Stimulated activated CD8-positive, alpha-beta memory T cell treated with anti-CD3 and anti-CD28 coated beads, Interleukin-4, amount 100 ng/mL, for 48 hours (primary cell): ENCODE results near the gene SIPA1.
A peak's percentile ranks its signal among the peaks of the same experiment; 100 is the strongest.

Experiments
- DNase-seq: peaks from one replicate; pipeline ENCODE4 v3.0.0-alpha.2; 2020

The SIPA1 gene, protein sequence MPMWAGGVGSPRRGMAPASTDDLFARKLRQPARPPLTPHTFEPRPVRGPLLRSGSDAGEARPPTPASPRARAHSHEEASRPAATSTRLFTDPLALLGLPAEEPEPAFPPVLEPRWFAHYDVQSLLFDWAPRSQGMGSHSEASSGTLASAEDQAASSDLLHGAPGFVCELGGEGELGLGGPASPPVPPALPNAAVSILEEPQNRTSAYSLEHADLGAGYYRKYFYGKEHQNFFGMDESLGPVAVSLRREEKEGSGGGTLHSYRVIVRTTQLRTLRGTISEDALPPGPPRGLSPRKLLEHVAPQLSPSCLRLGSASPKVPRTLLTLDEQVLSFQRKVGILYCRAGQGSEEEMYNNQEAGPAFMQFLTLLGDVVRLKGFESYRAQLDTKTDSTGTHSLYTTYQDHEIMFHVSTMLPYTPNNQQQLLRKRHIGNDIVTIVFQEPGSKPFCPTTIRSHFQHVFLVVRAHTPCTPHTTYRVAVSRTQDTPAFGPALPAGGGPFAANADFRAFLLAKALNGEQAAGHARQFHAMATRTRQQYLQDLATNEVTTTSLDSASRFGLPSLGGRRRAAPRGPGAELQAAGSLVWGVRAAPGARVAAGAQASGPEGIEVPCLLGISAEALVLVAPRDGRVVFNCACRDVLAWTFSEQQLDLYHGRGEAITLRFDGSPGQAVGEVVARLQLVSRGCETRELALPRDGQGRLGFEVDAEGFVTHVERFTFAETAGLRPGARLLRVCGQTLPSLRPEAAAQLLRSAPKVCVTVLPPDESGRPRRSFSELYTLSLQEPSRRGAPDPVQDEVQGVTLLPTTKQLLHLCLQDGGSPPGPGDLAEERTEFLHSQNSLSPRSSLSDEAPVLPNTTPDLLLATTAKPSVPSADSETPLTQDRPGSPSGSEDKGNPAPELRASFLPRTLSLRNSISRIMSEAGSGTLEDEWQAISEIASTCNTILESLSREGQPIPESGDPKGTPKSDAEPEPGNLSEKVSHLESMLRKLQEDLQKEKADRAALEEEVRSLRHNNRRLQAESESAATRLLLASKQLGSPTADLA

DNA sequence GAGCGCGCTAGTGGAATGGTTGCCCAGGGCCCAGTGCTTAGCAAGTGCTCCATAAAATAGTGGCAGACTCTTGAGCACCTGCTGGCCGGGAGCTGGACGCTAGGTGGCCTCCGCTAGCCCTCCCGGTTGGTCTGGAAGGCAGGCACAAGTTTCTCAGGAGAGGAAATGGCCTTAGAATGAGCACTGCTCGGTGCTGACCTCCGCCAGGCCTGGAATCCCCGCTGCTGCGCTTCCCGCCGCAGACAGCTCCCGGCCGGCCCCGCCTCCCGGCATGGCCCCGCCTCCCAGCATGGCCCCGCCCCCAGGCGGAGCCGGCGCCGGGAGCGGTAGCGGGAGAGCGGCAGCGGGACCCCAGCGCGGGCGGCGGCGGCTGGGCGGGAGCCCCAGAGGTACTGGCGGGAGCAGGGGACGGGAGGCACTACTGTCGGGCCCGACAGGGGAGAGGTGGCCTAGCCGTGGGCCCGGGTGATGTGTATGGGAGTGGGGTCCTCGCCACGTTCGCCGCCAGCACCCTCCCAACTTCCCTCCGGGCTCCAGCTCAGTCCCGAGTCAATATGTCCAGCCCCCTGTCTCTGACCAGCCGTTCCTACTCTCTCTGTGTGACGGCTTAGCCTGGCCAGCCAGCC, at the start of gene SIPA1:
TSS of gene SIPA1 (plus strand) at position 308 of the 626 bp plus-strand sequence. CDS start 2,821 bp downstream, outside the sequence.
- peak; percentile 85 for DNase-seq

DNA sequence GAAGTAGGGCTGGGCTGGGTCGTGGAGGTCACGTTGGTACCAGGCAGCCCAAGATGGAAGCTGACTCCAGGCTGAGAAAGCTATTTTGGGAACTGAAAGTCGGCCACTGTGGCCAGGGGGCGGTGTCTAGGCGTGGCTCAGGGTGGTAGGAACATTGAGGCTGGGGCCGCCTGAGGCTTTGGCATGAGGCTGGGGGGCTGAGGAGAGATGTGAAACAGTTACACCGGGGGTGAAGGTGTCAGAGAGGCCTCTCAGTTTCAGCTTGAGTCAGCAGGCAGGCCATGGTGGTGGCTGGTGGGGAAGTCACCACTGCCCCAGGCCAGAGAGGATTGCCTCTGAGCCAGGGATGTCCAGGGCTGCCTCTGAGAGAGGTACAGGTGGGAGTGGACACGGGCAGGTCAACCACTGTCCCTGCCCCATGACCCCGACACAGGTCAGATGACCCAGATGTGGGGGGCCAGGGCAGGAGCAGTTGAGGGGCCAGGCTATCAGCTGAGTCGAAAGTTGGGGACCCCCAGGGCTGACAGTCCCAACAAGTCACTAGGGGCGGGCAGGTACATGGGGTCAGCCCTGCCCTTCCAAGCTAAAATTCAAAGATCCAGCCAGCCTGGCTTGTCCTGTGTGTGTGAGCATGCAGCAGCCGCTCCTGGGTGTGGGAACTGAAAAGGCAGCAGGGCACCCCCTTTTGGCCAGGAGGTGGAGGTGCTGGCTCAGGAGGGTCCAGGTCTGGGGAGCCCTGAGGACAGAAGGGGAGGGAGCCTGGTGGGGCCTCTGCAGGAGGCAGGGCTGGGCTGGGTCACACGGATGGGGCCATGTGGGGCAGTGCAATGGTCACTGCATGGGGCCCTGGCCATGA, 49.5 kb upstream of the SIPA1 start:
- peak; percentile 87 for DNase-seq

DNA sequence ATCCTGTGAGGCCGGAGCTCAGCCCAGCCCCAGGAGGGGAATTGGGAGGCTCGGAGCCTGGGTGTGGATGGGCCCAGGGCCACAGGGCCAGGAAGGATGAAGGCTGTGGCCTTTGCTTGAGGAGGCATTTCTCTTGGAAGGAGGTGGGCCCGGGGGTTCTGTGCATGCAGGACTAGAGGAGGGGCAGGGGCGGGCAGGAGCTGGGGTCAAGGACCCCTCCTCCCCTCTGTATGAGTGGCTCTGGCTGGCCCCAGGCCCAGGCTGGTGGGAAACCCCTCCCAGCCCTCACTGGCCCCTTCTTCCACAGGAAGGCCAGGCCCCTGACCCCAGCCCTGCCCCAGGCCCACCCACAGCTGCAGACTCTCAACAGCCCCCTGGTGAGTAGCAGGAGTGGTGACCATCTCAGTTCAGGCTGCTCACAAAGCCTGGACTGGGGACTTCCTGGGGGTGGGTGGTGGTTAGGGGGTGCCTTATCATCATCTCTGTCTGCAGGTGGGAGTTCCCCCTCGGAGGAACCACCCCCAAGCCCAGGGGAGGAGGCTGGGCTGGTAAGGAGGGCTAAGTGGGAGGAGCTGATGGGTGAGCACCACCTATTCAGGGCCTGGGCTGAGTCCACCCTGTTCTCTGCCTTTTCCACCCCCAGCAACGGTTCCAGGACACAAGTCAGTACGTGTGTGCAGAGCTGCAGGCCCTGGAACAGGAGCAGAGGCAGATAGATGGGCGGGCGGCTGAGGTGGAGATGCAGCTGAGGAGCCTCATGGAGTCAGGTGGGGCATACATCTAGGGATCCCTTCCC, 48.3 kb upstream of the SIPA1 start:
- DNase-seq, result peak; percentile 71

DNA sequence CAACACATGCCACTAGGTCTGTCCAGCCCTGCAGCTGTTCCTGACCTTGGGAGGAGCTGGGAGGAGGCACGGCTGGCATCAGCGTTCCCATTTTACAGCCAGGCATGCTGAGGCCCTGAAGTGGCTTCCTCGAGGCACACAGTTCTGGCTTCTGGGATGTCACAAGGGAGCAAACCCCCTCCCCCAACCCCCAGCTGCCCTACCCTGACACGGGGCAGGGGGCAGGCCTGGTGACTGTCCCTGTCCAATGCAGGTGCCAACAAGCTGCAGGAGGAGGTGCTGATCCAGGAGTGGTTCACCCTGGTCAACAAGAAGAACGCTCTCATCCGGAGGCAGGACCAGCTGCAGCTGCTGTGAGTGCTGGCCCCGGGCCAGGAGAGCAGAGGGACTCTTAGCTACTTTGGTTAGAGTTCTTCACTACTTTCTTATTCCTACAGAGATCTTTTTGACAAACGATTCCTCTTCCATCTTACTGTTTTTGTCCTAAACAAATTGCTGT, 47.6 kb upstream of the SIPA1 start:
- no peak for DNase-seq

DNA sequence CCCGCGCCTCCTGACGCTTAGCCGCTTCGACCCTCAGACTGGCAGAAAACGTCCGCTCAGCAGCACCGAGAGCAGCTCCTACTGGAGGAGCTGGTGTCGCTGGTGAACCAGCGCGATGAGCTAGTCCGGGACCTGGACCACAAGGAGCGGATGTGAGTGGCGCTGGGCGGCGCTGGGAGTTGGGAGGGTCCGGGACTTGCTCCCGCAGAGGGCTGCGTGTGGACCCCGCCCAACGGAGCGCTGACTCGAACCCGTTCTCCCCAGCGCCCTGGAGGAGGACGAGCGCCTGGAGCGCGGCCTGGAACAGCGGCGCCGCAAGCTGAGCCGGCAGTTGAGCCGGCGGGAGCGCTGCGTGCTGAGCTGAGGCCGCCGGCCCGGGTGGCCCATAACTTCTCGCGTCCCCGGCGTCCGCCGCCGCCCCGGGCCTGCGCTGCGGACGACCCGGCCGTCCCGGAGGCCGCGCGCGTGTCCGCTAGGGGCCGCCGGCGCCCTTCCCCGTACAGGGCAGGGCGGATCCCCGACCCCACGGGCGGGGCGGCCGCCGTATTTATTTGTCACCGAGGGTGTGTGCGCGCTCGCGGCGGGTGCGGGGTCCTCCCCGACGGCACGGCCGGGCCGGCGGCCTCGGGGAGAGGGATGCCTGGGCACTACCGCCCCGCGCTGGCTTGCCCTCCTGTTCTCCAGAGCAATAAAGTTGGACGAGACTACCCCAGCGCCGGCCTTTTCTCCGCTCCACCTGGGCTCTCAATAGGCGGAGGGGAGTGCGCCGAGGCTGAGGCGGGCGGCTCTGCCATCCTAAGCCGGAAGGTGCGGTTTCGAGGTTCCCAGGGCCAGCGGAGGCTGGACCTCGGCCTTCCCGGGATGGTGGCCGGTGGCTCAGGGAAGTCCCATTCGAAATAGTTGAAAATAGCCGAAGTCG, 45.7 kb upstream of the SIPA1 start:
- no peak for DNase-seq

DNA sequence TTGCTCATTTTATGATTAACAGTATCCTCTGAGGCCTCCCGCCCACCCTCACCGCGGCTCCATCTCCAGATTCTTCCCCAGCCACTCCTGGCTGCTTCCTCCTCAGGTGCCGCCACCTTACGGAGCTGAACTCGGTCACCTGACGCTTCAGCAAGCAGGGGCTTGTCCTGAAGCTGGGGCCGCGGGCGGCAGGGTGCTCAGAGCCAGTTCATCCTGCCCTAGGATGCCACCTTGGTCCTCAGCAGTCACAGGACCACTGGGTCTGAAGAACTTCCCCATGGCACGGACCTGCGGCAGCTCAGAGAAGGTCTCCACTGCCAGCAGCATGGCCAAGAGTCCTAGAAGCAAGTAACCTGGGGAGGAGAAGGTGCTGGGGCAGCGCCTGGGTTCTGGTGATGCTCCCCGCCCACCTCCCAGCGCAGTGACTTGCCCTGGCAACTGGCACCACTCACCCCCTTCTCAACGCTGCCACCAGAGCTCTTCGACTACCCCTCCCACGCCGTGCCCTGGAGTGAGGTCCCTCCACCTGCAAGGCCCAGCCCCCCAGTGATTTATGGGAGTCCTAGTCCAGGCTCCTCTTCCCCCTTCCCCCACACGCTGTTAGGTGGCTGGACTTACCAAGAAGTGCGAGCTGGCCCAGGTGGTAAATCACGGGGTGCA, 44.9 kb upstream of the SIPA1 start:
- no peak for DNase-seq

DNA sequence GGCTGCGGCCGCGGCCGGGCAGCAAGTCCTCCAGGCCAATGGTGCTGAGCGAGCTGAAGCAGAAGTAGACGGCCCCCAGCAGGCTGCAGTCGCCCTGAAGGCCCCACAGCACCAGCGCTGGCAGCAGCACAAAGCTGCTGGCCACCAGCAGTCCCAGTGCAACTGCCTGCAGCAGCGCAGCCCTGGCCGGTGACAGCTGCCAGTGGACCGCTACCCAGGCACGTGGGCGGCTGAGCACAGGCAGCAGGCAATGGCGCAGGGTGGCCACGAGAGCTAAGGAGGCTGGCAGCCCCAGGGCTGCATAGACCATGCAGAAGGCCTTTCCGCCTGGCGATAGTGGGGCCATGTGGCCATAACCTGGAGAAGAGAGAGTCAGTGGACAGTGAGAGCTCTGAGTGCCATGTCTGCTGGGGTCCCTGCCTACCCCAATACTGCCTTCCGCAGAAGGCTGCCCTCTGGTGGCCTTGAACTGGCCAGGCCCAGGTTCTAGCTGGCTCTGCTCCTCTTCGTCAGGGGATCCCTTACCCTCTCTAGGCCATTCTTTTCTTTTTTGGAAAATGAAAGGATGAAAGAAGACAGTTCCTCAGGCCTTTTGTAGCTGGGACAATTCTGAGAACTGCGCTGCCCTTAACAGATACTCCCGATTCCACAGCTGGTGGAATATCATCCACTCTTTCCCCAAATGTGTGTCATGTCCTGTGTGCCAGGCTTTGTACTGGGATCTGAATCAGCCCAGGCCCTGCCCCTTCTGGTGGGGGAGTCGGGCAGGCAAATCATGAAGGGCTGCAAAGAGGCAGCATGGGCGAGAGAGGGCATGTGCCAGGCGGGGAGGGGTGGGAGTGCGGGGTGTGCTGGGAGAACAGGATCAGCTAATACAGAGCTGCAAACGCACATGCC, 44.1 kb upstream of the SIPA1 start:
- peak; percentile 74 for DNase-seq

DNA sequence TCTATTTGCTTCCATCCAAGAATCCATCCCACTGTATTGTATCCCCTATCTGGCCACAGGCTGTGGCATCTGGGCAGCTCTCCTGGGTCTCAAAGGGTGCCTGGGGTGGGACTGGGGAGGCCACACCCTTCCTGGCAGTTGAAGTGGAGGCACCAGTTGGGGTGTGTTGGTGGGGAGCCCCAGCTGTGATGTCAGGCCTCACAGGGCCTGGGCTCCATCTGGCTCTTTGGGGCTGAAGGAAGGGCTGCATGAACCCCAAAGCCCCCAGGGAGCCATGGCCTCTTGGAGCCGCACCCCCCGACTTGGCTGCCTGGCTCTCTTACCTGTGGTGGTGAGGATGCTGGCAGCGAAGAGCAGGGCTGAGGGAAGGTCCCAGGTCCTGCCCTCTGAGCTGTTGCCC, 42.8 kb upstream of the SIPA1 start:
- no peak for DNase-seq

DNA sequence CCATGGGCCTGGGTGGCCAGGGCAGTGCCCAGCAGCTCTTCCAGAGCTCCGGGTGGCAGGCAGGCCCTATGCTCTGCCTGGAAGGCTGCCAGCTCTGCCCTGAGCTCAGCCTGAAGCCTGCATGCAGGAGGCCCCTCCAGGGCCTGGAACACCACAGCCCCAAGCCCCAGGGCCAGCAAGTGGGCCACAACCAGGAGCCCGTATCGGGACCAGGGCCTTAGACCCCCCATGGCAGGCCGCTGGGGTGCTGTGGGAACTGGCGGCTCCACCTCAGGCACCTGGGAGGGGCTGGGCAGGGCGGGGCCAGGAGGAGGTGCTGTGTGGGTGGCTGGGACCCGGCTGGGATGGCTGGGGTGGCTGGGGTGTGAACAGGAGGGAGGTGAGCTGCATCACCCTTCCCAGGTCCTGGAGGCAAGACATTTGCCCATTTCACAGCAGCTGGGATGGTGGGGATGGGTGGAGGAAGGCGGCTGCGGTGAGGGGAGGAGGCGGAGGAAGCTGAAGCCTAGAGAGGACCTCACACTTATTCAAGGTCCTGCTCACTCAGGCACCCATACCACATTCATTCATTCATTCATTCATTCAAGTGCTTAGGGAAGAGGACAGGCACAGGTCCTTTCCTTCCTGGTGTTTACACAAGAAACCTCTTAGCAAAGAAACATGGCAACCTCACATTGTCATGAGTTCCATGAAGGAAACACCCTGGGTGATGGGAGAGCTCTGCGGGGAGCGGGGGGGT, 42.2 kb upstream of the SIPA1 start, which contains the start of gene KCNK7:
TSS of gene KCNK7 (minus strand) at position 258 of the 739 bp plus-strand sequence. CDS start at position 230, 28 bp downstream.
- DNase-seq, result no peak

DNA sequence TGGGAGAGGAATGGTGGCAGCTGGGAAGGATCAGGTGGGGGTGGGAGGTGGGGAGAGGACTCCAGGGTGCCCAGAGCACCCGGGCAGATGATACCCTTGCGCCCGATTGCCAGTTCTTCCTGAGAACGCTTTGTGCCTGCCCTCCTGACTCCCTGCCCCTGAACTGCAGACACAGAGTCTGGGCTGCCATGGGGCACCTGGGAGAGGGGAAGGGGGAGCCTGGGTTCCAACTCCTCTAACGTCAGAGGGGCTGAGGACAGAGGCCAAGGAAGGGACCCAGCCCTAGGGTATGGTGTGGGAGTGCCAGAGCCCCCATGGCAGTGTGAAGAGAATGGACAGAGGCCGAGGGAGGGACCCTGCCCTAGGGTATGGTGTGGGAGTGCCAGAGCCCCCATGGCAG, 41.4 kb upstream of the SIPA1 start:
- no peak for DNase-seq

DNA sequence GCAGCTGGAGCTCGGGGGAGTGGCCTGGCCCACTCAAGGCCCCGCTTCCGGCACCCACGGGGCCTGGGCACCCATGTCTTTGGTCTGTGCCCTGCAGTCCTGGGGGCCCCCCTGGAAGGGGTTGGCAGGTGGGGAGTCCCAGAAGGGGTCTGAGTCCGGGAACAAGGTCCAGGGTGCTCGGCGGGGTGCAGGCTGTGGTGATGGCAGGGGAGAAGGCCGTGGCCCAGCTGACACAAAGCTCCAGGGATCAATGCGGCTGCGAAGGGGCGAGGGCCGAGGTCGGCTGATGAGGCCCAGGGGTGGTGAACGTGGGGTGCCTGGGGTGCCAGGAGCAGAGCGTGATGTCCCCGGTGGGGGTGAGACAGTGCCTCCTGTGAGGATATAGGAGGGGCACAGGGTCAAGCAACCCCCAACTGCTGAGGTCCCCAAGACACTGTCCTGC, 39.6 kb upstream of the SIPA1 start:
- no peak for DNase-seq

DNA sequence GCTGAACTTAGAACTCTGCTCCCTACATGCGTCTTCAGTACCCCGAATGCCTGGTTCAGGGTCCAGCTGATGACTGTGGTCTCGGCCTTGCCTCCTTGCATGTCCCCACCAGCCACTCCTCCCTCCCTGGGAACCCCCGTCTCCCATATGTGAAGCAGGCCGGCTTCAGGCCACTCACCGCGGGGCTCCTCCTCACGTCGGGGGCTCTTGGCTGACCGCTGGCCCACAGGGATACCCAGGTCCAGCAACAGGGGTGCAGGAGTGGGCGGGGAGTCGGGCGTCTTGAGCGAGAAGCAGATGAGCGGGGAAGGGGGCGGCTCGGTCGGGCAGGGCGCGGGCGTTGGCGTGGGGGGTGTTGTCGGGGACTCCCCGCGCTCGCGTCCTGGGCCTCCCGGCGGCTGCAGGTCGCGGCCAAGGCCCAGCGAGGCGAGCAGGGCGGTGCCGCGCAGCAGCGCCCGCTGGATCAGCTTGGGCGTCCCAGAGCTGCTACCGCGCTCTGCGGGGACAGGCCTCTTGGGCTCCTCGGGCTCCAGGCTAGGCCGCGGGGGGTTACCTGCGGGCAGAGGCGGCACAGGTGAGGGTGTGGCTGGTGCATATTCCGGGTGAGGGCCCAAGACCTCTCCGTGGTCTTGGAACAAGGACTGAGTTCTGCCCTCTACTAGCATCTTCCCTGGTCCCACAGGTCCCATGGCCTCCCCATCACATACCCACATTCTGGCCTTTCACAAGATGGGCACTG, 38.5 kb upstream of the SIPA1 start:
- no peak for DNase-seq

DNA sequence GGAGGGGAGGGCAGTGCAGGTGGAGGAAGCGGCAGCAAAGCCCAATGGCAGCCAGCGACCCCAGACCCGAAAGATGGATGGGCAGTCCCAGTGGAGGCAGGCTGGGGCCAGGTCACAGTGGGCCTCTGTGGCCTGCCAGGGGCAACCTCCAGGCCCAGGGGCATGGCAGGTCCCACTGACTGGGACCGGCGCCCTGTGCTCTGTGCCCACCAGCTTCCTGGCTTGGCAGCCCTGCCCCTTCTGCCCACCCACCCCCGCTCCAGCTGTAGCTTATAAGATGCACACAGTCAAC, 38.0 kb upstream of the SIPA1 start:
- DNase-seq, result no peak

DNA sequence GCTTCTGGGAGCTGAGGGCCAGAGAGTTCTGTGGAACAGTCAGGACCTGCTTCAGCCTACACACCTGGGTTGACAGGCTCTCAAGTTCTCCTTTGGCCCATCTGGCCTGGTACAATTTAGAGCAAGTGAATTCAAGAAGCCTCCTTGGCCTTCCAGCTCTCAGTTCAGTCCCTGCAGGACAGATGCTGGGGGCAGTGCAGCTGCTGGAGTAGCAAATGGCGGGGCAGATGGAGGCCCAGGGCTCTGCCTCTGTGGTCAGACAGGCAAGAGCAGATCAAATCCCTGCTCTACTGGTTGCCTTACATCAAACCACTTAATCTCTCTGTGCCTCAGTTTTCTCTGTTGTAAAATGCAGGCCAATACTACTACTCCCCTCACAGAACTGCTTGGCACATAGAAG, 33.6 kb upstream of the SIPA1 start:
- no peak for DNase-seq

DNA sequence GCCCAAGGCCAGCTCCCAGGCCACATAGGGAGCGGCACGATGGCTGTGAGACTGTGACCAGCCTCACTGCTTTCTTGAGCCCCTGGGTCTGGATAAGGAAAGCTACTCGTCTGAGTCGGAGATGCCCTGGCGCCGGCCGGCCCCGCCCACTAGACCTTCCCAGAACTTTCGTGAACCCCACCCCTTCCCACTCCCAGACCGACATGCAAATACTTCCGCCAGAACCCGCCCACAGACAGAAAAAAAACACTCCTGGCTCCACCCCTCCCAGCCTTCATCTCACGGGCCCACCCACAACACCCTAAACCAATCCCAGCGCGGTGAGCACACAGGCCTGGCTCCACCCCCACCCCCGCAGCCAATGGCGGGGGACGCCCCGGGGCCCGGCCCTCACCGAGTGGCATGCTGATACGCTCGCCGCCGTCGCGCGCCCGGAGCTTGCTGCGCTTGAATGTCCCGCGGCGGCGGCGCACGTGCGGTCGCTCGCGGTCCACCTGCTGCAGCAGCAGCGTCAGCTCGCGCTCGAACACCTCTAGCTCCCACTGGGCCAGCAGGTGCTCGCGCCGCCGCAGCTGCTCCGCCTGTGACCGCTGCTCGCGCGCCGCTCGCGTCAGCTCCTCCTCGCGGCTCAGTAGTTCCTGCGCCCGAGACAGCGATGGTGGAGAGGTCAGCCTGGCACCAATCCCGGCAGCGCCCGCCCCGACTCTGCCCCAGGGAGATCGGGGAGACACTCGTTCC, 30.9 kb upstream of the SIPA1 start:
- DNase-seq, result peak; percentile 45
